ENCODE data around the gene DCAF11. TPM values are rescaled to one million over a fixed set of nuclear protein-coding genes. Genes with fewer than 3 reads are reported as not detected.

DCAF11 gene
- total RNA-seq, 1 experiment from 2014 or later: 52.7 TPM

GRCh38 chr14:24096545-24097181, 17.9 kb upstream of the DCAF11 start:
- POLR2A ChIA-PET (ENCODE audit: unreplicated experiment): no interaction called here
- TF ChIP-seq EZH2 (IDR thresholded peaks at IDR 0.05; ENCODE audit: low read depth) (no peak), CTCF (conservative IDR thresholded peaks at IDR 0.05) (no peak)
- Histone ChIP-seq H3K27me3 (ENCODE audit: insufficient read depth, low read depth) (no peaks in the 10 kb centered on the region), H3K79me2 (ENCODE audit: low read depth) (peaks cover 12% of the 10 kb centered on the region), H3K9me3 (ENCODE audit: insufficient read depth, low read depth) (no peaks in the 10 kb centered on the region), H3F3A (ENCODE audit: insufficient read depth, low read depth) (peaks cover 4% of the 10 kb centered on the region; the same call in 1 of the 2 replicates), H2AFZ (no peak overlapping the region), H3K27ac (no peak overlapping the region), H3K4me3 (no peak overlapping the region), H3K36me3 (ENCODE audit: low read depth) (no peaks in the 10 kb centered on the region), H3K4me1 (replicated peaks; ENCODE audit: insufficient read depth) (peaks cover 12% of the 10 kb centered on the region), H4K20me1 (ENCODE audit: insufficient read depth) (no peaks in the 10 kb centered on the region), H3K9me2 (ENCODE audit: insufficient read depth) (0 out of 2 replicates have a peak, but pooled peaks cover 3% of the 10 kb centered on the region), H3K4me2 (no peak overlapping the region)
- intact Hi-C loops (cut with micrococcal nuclease; ENCODE audit: unreplicated experiment): no loop called here
- CTCF ChIA-PET: no interaction called here
- BruUV-seq (replicated peaks): no TSS peak
- DNase-seq: no peak

DNA sequence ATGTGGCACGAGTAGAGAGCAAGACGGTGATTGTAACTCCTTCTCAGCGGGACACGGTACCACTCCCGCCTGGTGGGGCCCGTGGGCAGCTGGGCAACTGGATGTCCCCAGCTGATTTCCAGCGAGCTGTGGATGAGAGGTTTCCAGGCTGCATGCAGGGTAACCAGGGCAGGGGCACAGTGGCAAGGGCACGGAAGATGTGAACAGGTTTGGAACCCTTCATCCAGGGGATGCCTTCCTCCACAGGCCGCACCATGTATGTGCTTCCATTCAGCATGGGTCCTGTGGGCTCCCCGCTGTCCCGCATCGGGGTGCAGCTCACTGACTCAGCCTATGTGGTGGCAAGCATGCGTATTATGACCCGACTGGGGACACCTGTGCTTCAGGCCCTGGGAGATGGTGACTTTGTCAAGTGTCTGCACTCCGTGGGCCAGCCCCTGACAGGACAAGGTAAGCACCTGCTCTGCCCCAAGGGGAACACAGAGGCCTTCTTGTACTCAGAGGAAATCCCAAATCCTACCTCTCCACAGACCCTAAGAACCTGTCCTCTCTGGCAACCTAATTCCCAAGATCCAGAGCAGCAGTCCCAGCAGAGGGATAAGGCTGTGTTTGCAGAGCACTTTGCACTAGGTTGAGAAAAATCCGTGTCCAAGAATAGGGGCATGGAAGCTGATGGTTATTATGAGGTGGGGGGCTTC, 16.2 kb upstream of the DCAF11 start:
- Histone ChIP-seq H3F3A (ENCODE audit: insufficient read depth, low read depth) (peaks cover 2% of the 10 kb centered on the region; the same call in 1 of the 2 replicates), H3K27ac (no peak overlapping the region), H3K79me2 (ENCODE audit: low read depth) (peaks cover 12% of the 10 kb centered on the region), H4K20me1 (ENCODE audit: insufficient read depth) (no peaks in the 10 kb centered on the region), H3K27me3 (ENCODE audit: insufficient read depth, low read depth) (no peaks in the 10 kb centered on the region), H3K4me3 (no peak overlapping the region), H3K4me1 (replicated peaks; ENCODE audit: insufficient read depth) (peaks cover 8% of the 10 kb centered on the region), H3K36me3 (ENCODE audit: low read depth) (no peaks in the 10 kb centered on the region), H3K4me2 (no peak overlapping the region), H2AFZ (no peak overlapping the region), H3K9me3 (ENCODE audit: insufficient read depth, low read depth) (no peaks in the 10 kb centered on the region), H3K9me2 (ENCODE audit: insufficient read depth) (no peaks in the 10 kb centered on the region)
- BruUV-seq (replicated peaks): no TSS peak
- intact Hi-C loops (cut with micrococcal nuclease; ENCODE audit: unreplicated experiment): no loop called here
- ChIA-PET POLR2A (ENCODE audit: unreplicated experiment) (interaction anchor here (0.6 kb wide), 1 partner anchor 465 kb away, joined by 3 read pairs; no protein-coding TSS in a partner anchor), CTCF (no interaction called here)
- DNase-seq: no peak
- TF ChIP-seq EZH2 (IDR thresholded peaks at IDR 0.05; ENCODE audit: low read depth) (no peak), CTCF (conservative IDR thresholded peaks at IDR 0.05) (no peak)

GRCh38 chr14:24098927-24099813, 15.4 kb upstream of the DCAF11 start:
- H3K36me3 ChIP-seq (ENCODE audit: low read depth): no peaks in the 10 kb centered on the region
- H3K4me1 ChIP-seq (replicated peaks; ENCODE audit: insufficient read depth): peaks cover 4% of the 10 kb centered on the region; the same call in 1 of the 2 replicates
- H3K27ac ChIP-seq: no peak overlapping the region
- TF ChIP-seq CTCF (conservative IDR thresholded peaks at IDR 0.05) (no peak), EZH2 (IDR thresholded peaks at IDR 0.05; ENCODE audit: low read depth) (no peak)
- no TSS peak for BruUV-seq (replicated peaks)
- no peaks in the 10 kb centered on the region for H3F3A ChIP-seq (ENCODE audit: insufficient read depth, low read depth)
- H3K9me2 ChIP-seq (ENCODE audit: insufficient read depth): no peaks in the 10 kb centered on the region
- no peaks in the 10 kb centered on the region for H3K9me3 ChIP-seq (ENCODE audit: insufficient read depth, low read depth)
- no peak overlapping the region for H3K4me3 ChIP-seq
- intact Hi-C loops (cut with micrococcal nuclease; ENCODE audit: unreplicated experiment): no loop called here
- ChIA-PET CTCF (no interaction called here), POLR2A (ENCODE audit: unreplicated experiment) (interaction anchor here (0.6 kb wide), 1 partner anchor 466 kb away, joined by 3 read pairs; no protein-coding TSS in a partner anchor)
- no peak for DNase-seq
- H3K27me3 ChIP-seq (ENCODE audit: insufficient read depth, low read depth): no peaks in the 10 kb centered on the region
- H4K20me1 ChIP-seq (ENCODE audit: insufficient read depth): no peaks in the 10 kb centered on the region
- peaks cover 12% of the 10 kb centered on the region for H3K79me2 ChIP-seq (ENCODE audit: low read depth)
- no peak overlapping the region for H2AFZ ChIP-seq
- H3K4me2 ChIP-seq: no peak overlapping the region

Data from PC-9 (cell line).